GM12873 (cell line): ENCODE results near the gene MAP2K5.

Experiments
- TF ChIP-seq, protein P1 (sequence below): IDR thresholded peaks from 2 replicates; pipeline ENCODE4 v1.5.1; 2012; ENCODE audit warnings: low read depth, mild to moderate bottlenecking, moderate library complexity, low read length, control low read depth; ENCODE audit not compliant: insufficient read depth; ENCODE audit errors: missing control alignments

MAP2K5 gene

DNA sequence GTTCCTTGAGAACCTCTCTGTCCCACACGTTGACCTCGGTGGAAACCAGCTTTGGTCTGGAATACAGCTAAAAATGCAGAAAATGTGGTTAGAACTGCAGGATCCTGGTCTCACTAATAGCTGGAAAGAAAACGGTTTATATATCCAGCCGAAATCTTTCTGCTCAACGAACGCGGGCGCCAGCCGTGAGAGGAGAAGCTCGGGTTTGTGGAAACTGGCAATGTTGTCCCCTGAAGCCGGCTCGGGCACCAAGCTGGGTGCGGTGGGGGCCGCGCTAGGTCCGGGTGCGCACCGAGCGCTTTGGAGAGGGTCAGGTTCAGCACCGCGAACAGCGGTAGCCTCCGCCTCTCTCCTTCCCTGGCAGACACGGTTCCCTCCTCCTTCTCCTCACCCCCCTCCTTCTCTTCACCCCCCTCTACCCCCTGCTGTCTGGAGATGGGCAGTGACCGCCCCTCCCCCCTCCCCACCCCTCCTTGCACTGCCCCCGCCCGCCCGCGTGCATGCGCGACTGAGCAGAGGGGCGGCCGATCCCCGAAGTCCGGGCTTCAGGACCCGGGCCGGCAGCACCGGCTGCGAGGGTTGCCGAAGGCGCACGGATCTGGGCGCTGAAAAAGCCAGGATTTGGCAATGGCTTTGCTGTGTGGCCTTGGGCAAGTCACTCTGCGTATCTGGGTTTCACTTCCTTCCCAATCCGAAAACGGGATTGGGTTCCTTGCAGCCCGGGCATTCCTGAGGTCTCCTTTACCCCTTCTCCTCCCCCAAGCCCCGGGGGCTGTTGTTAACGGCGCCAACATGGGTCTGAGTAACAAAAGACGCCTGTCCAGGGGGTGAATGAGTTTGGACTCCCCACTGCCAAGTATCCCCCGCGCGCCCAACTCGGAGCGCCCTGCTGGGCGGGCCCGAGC, 282.7 kb downstream of the MAP2K5 start, which contains the start of gene SKOR1:
Gene SKOR1, plus strand, starts transcription at position 534 of the 905 bp plus-strand sequence. Its CDS starts 94 bp downstream, at position 628.
- TF ChIP-seq, protein P1, sequence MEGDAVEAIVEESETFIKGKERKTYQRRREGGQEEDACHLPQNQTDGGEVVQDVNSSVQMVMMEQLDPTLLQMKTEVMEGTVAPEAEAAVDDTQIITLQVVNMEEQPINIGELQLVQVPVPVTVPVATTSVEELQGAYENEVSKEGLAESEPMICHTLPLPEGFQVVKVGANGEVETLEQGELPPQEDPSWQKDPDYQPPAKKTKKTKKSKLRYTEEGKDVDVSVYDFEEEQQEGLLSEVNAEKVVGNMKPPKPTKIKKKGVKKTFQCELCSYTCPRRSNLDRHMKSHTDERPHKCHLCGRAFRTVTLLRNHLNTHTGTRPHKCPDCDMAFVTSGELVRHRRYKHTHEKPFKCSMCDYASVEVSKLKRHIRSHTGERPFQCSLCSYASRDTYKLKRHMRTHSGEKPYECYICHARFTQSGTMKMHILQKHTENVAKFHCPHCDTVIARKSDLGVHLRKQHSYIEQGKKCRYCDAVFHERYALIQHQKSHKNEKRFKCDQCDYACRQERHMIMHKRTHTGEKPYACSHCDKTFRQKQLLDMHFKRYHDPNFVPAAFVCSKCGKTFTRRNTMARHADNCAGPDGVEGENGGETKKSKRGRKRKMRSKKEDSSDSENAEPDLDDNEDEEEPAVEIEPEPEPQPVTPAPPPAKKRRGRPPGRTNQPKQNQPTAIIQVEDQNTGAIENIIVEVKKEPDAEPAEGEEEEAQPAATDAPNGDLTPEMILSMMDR, result no peak

GRCh38 chr15:67825881-67826716, 283.6 kb downstream of the MAP2K5 start:
- TF ChIP-seq, protein P1, result no peak

GRCh38 chr15:67826717-67827561, 284.4 kb downstream of the MAP2K5 start:
- TF ChIP-seq, protein P1, result no peak

DNA sequence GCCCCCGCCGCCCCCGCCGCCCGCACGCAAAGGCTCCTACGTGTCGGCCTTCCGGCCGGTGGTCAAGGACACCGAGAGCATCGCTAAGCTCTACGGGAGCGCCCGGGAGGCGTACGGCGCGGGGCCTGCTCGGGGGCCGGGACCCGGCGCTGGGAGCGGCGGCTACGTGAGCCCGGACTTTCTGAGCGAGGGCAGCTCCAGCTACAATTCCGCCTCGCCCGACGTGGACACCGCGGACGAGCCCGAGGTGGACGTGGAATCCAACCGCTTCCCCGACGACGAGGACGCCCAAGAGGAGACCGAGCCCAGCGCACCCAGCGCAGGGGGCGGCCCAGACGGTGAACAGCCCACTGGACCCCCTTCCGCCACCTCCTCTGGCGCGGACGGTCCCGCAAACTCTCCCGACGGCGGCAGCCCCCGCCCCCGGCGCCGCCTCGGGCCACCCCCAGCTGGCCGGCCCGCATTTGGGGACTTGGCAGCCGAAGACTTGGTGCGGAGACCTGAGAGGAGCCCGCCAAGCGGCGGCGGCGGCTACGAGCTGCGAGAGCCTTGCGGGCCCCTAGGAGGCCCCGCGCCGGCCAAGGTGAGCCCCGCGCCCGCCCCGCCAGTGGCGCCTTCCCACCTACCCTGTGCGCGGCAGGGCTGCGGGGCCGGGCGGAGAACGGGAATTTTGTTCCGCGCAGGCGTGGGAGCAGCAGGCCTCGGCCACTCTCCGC, 285.2 kb downstream of the MAP2K5 start:
- TF ChIP-seq, protein P1, result no peak

- TF ChIP-seq, protein P1, result no peak
Observed at GRCh38 chr15:67828278-67828968, 285.9 kb downstream of the MAP2K5 start.

- TF ChIP-seq, protein P1, result no peak
Observed at GRCh38 chr15:67828969-67829646, 286.6 kb downstream of the MAP2K5 start.
